ENCODE measurements around the gene MED29. TPM values are rescaled to one million over a fixed set of nuclear protein-coding genes. Genes with fewer than 3 reads are reported as not detected.

Gene MED29
- total and polyA plus RNA-seq, 2 donors (not counting 1 experiment from before 2014, with no cell fraction given) = 33.0 to 47.5 TPM

- H3K27me3 ChIP-seq (replicated peaks in 1 of 4; ENCODE audit: control extremely low read depth in 1 of 4, control insufficient read depth in 3 of 4, insufficient read depth in 4 of 4, low read length in 3 of 4) = no peaks in the 10 kb centered on the region
- TF ChIP-seq EZH2 (IDR thresholded peaks at IDR 0.05; ENCODE audit: borderline replicate concordance, insufficient read depth, low read depth, low read length, poor library complexity, severe bottlenecking) (no peak), CTCF (IDR thresholded peaks at IDR 0.05) (no peak)
- under 1% methylated on average over 50 of the region's 61 CpGs for WGBS (ENCODE audit: insufficient coverage)
- Mint-ChIP-seq H3K4me1 (peaks cover 47% of the 10 kb centered on the region), H3K27ac (peak within 1 kb of the TSS; percentile 100), H3K4me3 (peak within 1 kb of the TSS; percentile 100), H3K27me3 (no peaks in the 10 kb centered on the region), H3K9me3 (ENCODE audit: insufficient read depth) (no peaks in the 10 kb centered on the region)
- H3K4me3 ChIP-seq (ENCODE audit: control extremely low read depth in 1 of 5, extremely low read depth in 1 of 5, insufficient read depth in 1 of 5, low read depth in 2 of 5, low read length in 4 of 5) = peak within 1 kb of the TSS; percentile 65 to 100 (median 84)
- H3K9me3 ChIP-seq (ENCODE audit: control extremely low read depth in 1 of 3, control insufficient read depth in 2 of 3, insufficient read depth in 1 of 3, low read length in 2 of 3) = no peaks in the 10 kb centered on the region
- ChIA-PET CTCF (interaction anchor here (0.7 to 1.8 kb wide), 14 partner anchors 9 to 237 kb away, joined by 3 to 28 read pairs (median 4); partner anchors contain the start of genes EID2B, MED29, PAF1 and PLEKHG2), POLR2A (interaction anchor here (0.7 to 1.9 kb wide), 20 partner anchors 9 to 1061 kb away, joined by 3 to 42 read pairs (median 10); partner anchors contain the start of genes GMFG, MED29, PAF1 and PLEKHG2)
- peak within 1 kb of the TSS; percentile 86 for H2AFZ ChIP-seq (ENCODE audit: insufficient read depth, low read depth, low read length, poor library complexity, severe bottlenecking)
- ATAC-seq (ENCODE audit: low read depth) = peak; percentile 94
- peaks cover 7 to 37% of the 10 kb centered on the region in 2 experiments for H3K36me3 ChIP-seq (replicated peaks in 1 of 2; ENCODE audit: control extremely low read depth in 1 of 2, control insufficient read depth in 1 of 2, extremely low read depth in 1 of 2, insufficient read depth in 2 of 2, low read length in 1 of 2)
- H4K20me1 ChIP-seq (ENCODE audit: control insufficient read depth, insufficient read depth, low read length, poor library complexity, severe bottlenecking) = peaks cover 34% of the 10 kb centered on the region
- peak within 1 kb of the TSS; percentile 96 for H3K9ac ChIP-seq (ENCODE audit: low read length)
- H3K4me1 ChIP-seq (ENCODE audit: control insufficient read depth in 2 of 2, insufficient read depth in 2 of 2, low read length in 2 of 2) = peaks cover 29 to 35% of the 10 kb centered on the region in 2 donors
- H3K27ac ChIP-seq (ENCODE audit: low read length in 2 of 2) = peak within 1 kb of the TSS; percentile 80 to 93
- H3K4me2 ChIP-seq (replicated peaks; ENCODE audit: low read depth, low read length, poor library complexity, severe bottlenecking) = peak within 1 kb of the TSS; percentile 92
- peak; percentile 99 for DNase-seq
- peaks cover 49% of the 10 kb centered on the region for H3K79me2 ChIP-seq (ENCODE audit: control insufficient read depth, insufficient read depth, low read length)
- intact Hi-C loops (cut with micrococcal nuclease) = loop anchor here (1.0 kb wide), 6 partner anchors 10 to 310 kb away; partner anchors contain the start of genes EID2B, MED29, PAF1 and PAK4
Measured at GRCh38 chr19:39435499-39436349, 44.5 kb downstream of the MED29 start, which contains the start of gene RPS16. Gene RPS16 (minus strand): TSS chr19:39435949. CDS start chr19:39435895, 54 bp downstream.

Measured in B cell (primary cell).